Activated CD8-positive, alpha-beta T cell treated with anti-CD3 and anti-CD28 coated beads for 36 hours (primary cell): Measurements from ENCODE around the gene TERT. TPM values are rescaled to one million over a fixed set of nuclear protein-coding genes. Genes with fewer than 3 reads are reported as not detected.

Experiments
- ATAC-seq: fragments of 200-7000 bp; cut with Tn5 transposase; one replicate; pipeline ENCODE4 v1.10.0; 2021; ENCODE audit warnings: mild to moderate bottlenecking, moderate library complexity
- CTCF ChIA-PET: fragments of 350-600 bp; sonication (Branson Sonifier 250); formaldehyde crosslinking; loops from one replicate; lab custom pipeline; 2021; ENCODE audit warnings: antibody characterized with exemption; lab: Charles Lee
- POLR2A ChIA-PET: fragments of 350-600 bp; sonication (Branson Sonifier 250); formaldehyde crosslinking; loops from one replicate; lab custom pipeline; 2021; ENCODE audit warnings: antibody characterized with exemption; lab: Charles Lee
- DNase-seq: peaks from one replicate; pipeline ENCODE4 v3.0.0-alpha.2; 2020
- H3K27ac Mint-ChIP-seq: one replicate; pipeline ENCODE4 v1.8.0; 2021; ENCODE audit warnings: mild to moderate bottlenecking, mixed read lengths
- H3K27me3 Mint-ChIP-seq: one replicate; pipeline ENCODE4 v1.8.0; 2021; ENCODE audit warnings: mixed read lengths
- H3K36me3 Mint-ChIP-seq: one replicate; pipeline ENCODE4 v1.8.0; 2021; ENCODE audit warnings: low read depth, mixed read lengths
- H3K4me1 Mint-ChIP-seq: one replicate; pipeline ENCODE4 v1.8.0; 2021; ENCODE audit warnings: low read depth, mixed read lengths
- H3K4me3 Mint-ChIP-seq: one replicate; pipeline ENCODE4 v1.8.0; 2021; ENCODE audit warnings: mild to moderate bottlenecking, moderate library complexity, mixed read lengths
- H3K9me3 Mint-ChIP-seq: one replicate; pipeline ENCODE4 v1.8.0; 2021; ENCODE audit warnings: mixed read lengths
- CTCF ChIP-seq: fragments of 200-600 bp; IDR thresholded peaks from one replicate; pipeline ENCODE4 v1.8.0; 2022; ENCODE audit warnings: antibody characterized with exemption, mild to moderate bottlenecking
- intact Hi-C: fragments of 100-400 bp; cut with micrococcal nuclease; formaldehyde crosslinking; loops from one replicate; pipeline ENCODE4 v1.10.0; 2022
- total RNA-seq, 2 experiments: library from RNA; stranded (reverse); gene quantifications; one replicate each; pipeline ENCODE4 v1.2.3, GENCODE V29; 2021

The TERT gene
- total RNA-seq, 2 experiments from 2014 or later: 12.5 to 12.7 TPM

GRCh38 chr5:1253456-1254105 lies 41.3 kb downstream of the TERT start:
- no peak for ATAC-seq
- no peak for DNase-seq
- no peaks in the 10 kb centered on the region for H3K9me3 Mint-ChIP-seq
- H3K4me3 Mint-ChIP-seq: no peak overlapping the region
- intact Hi-C loops: no loop called here
- ChIA-PET CTCF (no interaction called here), POLR2A (no interaction called here)
- no peak for TF ChIP-seq CTCF
- no peaks in the 10 kb centered on the region for H3K27me3 Mint-ChIP-seq
- no peaks in the 10 kb centered on the region for H3K36me3 Mint-ChIP-seq
- H3K4me1 Mint-ChIP-seq: peaks cover 20% of the 10 kb centered on the region
- no peak overlapping the region for H3K27ac Mint-ChIP-seq

GRCh38 chr5:1252681-1253080 lies 42.2 kb downstream of the TERT start:
- no peak for TF ChIP-seq CTCF
- H3K27me3 Mint-ChIP-seq: no peaks in the 10 kb centered on the region
- no peak overlapping the region for H3K4me3 Mint-ChIP-seq
- no peak overlapping the region for H3K27ac Mint-ChIP-seq
- ChIA-PET POLR2A (no interaction called here), CTCF (no interaction called here)
- intact Hi-C loops: no loop called here
- DNase-seq: no peak
- H3K9me3 Mint-ChIP-seq: no peaks in the 10 kb centered on the region
- H3K36me3 Mint-ChIP-seq: no peaks in the 10 kb centered on the region
- H3K4me1 Mint-ChIP-seq: peaks cover 20% of the 10 kb centered on the region
- no peak for ATAC-seq

DNA sequence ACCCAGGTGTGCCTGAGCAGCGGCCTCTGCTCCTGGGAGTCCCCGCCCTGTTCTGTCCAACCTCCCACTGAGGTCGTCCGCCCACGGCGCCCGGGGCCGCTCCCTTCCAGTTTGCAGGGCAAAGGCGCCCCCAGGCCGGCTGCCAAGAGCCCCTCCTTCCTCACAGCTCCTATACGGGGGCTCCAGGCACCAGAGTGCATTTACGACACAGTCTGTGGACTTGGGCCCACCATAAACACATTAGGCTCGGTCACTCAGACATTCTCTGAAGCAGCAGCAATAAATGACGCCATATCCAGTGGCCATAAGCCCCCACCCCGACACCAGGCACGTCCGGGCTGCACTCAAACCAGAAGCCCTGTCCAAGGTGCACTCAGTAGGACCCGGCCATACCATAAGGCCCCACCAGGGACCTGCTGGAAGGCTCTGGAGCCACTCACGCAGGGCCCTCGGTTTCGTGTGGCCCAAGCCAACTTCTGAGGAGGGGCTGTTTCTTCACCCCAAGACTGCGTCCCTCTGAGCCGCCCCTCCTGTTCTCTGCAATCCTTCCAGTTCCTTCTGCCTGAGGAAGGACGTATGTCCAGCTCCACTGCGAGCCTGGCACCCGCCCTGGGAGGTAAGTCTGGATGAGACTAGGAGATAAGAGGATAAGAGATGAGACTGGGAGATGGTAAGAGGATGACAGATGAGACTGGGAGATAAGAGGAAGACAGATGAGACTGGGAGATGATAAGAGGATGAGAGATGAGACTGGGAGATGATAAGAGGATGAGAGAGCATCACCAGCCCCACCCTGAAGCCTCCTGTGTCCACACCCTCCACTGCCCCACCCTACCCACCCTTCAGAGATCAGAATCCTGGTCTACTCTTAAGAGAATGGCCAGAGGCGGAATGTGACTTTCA lies 42.9 kb downstream of the TERT start:
- no peak overlapping the region for H3K27ac Mint-ChIP-seq
- DNase-seq (no peak), ATAC-seq (no peak)
- H3K36me3 Mint-ChIP-seq: no peaks in the 10 kb centered on the region
- H3K9me3 Mint-ChIP-seq: no peaks in the 10 kb centered on the region
- no peak overlapping the region for H3K4me3 Mint-ChIP-seq
- H3K27me3 Mint-ChIP-seq: peaks cover 4% of the 10 kb centered on the region
- intact Hi-C loops: no loop called here
- peaks cover 20% of the 10 kb centered on the region for H3K4me1 Mint-ChIP-seq
- ChIA-PET CTCF (no interaction called here), POLR2A (no interaction called here)
- TF ChIP-seq CTCF: no peak

GRCh38 chr5:1249366-1250280 lies 45.2 kb downstream of the TERT start:
- intact Hi-C loops: no loop called here
- TF ChIP-seq CTCF: no peak
- H3K9me3 Mint-ChIP-seq: no peaks in the 10 kb centered on the region
- no peak overlapping the region for H3K27ac Mint-ChIP-seq
- ChIA-PET POLR2A (no interaction called here), CTCF (no interaction called here)
- DNase-seq (no peak), ATAC-seq (no peak)
- H3K36me3 Mint-ChIP-seq: no peaks in the 10 kb centered on the region
- H3K27me3 Mint-ChIP-seq: peaks cover 7% of the 10 kb centered on the region
- H3K4me1 Mint-ChIP-seq: peaks cover 3% of the 10 kb centered on the region
- H3K4me3 Mint-ChIP-seq: no peak overlapping the region
